Esophagus (tissue), 2 donors: ENCODE results near the gene C4orf36. TPM values are rescaled to one million over a fixed set of nuclear protein-coding genes. Genes with fewer than 3 reads are reported as not detected.
A peak's percentile ranks its signal among the peaks of the same experiment; 100 is the strongest.

Experiments used
- H3K27ac ChIP-seq, 2 donors: one replicate each; pipeline ENCODE4 v1.5.1; 2013; ENCODE audit warnings: low read depth in 2 of 2, mild to moderate bottlenecking in 2 of 2, inconsistent platforms in 1 of 2, low read length in 1 of 2, moderate library complexity in 1 of 2
- H3K27me3 ChIP-seq, 2 donors: one replicate each; pipeline ENCODE4 v1.6.1; 2013; ENCODE audit warnings: low read length in 2 of 2, control low read depth in 1 of 2, mild to moderate bottlenecking in 1 of 2; ENCODE audit not compliant: insufficient read depth in 2 of 2, control insufficient read depth in 1 of 2
- H3K36me3 ChIP-seq, 2 donors: one replicate each; pipeline ENCODE4 v1.6.1; 2013; ENCODE audit warnings: low read length in 1 of 2; ENCODE audit not compliant: control insufficient read depth in 2 of 2, insufficient read depth in 2 of 2
- H3K4me1 ChIP-seq, 2 donors: one replicate each; pipeline ENCODE4 v1.6.1; 2013; ENCODE audit warnings: low read length in 1 of 2; ENCODE audit not compliant: control insufficient read depth in 2 of 2, insufficient read depth in 2 of 2
- H3K4me3 ChIP-seq, 2 donors: one replicate each; pipeline ENCODE4 v1.5.1; 2013; ENCODE audit warnings: low read length in 2 of 2, mild to moderate bottlenecking in 2 of 2, low read depth in 1 of 2, moderate library complexity in 1 of 2
- H3K9me3 ChIP-seq, 2 donors: one replicate each; pipeline ENCODE4 v1.6.1; 2013; ENCODE audit warnings: mild to moderate bottlenecking in 2 of 2, low read depth in 1 of 2, low read length in 1 of 2, moderate library complexity in 1 of 2; ENCODE audit not compliant: control insufficient read depth in 2 of 2, insufficient read depth in 1 of 2
- WGBS, 2 donors: extraction: QIAGEN DNeasy Blood & Tissue Kit; methylation state at CpG; one replicate each; pipeline ENCODE4 v1.1.7; 2013; 5-methylcytosine and 5-hydroxymethylcytosine counted together
- polyA plus RNA-seq, 2 donors: library from polyadenylated mRNA; stranded (reverse); fragments of 200-250 nt; gene quantifications; one replicate each; pipeline ENCODE4 v1.2.3, GENCODE V29; 2013
- donor health status: healthy with polysubstance abuse.
- donor health status: Bipolar disorder and iron deficiency.

C4orf36 gene
- polyA plus RNA-seq, 2 donors, result 1.0 to 2.0 TPM

DNA sequence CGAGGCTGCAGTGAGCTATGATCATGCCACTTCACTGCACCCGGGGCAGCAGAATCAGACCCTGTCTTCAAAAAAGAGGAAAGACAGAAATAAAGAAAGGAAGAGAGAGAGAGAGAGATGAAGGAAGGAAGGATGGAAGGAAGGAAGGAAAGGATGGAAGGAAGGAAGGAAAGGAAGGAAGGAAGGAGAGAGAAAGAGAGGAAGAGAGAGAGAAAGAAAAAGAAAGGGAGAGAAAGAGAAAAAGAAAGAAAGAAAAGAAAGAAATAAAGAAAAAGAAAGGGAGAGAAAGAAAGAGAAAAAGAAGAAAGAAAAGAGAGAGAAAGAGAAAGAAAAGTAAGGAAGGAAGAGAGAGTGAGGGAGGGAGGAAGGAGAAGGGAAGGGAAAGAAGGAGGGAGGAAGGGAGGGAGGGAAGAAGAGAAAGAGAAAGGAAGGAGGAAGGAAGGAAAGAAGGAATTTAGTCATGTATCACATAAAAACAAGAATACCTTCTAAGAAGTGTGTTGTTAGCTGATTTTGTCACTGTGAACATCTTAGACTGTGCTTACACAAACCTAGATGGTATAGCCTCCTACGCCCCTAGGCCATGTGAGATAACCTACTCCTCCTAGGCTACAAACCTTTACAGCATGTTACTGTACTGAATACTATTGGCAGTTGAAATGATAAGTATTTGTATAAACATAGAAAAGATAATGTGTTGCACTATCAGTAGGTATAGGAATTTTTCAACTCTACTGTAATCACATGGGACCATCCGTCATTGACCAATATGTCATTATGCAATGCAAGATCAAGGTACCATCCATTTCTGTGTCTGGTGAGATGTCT, 25.2 kb upstream of the C4orf36 start:
- no peak overlapping the region for H3K4me3 ChIP-seq
- no peaks in the 10 kb centered on the region for H3K36me3 ChIP-seq
- H3K27me3 ChIP-seq, result no peaks in the 10 kb centered on the region
- no peaks in the 10 kb centered on the region for H3K9me3 ChIP-seq
- WGBS, 2 donors, result 98% methylated on average over 4 of the region's 4 CpGs
- no peak overlapping the region for H3K27ac ChIP-seq
- H3K4me1 ChIP-seq, result no peaks in the 10 kb centered on the region

DNA sequence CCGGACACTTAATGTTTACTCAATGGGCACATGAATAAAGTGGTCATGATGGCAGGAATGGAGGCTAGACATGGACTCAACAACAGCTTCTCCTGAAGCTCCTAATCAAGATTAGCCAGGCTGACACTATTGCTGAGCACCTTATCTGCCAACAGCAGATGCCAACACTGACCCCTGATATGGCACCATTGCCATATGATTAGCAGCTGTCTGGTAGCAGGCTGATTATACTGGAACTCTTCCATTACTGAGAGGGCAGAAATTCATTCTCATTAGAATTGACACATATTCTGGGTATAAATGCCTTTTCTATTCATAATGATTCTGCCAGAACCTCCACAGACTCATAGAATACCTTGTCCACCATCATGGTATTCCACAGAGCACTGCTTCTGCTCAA, 24.2 kb upstream of the C4orf36 start:
- H3K27ac ChIP-seq, result no peak overlapping the region
- H3K9me3 ChIP-seq, result no peaks in the 10 kb centered on the region
- H3K27me3 ChIP-seq, result no peaks in the 10 kb centered on the region
- no peaks in the 10 kb centered on the region for H3K36me3 ChIP-seq
- WGBS, 2 donors, result 0 to 100% methylated on average over 1 of the region's 1 CpG
- no peaks in the 10 kb centered on the region for H3K4me1 ChIP-seq
- no peak overlapping the region for H3K4me3 ChIP-seq

DNA sequence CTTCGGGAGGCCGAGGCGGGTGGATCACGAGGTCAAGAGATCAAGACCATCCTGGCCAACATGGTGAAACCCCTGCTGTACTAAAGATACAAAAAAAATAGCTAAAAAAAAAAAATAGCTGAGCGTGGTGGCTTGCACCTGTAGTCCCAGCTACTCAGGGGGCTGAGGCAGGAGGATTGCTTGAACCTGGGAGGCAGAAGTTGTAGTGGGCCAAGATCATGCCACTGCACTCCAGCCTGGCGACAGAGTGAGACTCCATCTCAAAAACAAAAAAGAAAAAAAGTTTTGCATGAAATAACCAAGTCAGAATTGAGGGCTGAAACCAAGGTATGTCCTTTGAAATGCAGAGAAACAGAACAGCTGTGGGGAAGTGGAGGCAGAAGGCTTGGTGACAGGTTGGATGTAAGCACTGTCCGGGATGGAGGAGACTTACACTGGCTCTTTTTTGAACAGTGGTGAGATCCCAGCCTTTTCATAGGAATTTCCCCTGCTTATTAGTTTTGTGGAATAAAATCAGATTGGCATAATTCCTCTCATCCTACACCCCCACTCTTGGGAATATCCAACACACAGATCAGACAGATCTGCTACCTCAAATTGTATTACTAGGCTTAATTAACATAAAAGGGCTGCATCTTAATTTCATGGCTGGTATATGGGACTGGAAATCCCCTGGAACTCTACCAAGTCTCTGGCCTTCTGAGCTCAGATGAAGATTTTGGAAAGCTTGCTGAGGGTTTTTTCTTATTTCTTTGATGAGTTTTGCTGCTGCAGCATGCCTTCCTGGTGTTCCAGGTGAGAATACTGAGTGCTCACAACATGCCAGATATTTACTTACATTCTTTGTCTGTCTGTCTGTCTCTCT, 18.8 kb upstream of the C4orf36 start:
- Histone ChIP-seq H3K4me3 (no peak overlapping the region), H3K27me3 (no peaks in the 10 kb centered on the region), H3K4me1 (no peaks in the 10 kb centered on the region), H3K36me3 (no peaks in the 10 kb centered on the region), H3K27ac (no peak overlapping the region), H3K9me3 (no peaks in the 10 kb centered on the region)
- 80 to 86% methylated on average over 7 of the region's 7 CpGs for WGBS, 2 donors

DNA sequence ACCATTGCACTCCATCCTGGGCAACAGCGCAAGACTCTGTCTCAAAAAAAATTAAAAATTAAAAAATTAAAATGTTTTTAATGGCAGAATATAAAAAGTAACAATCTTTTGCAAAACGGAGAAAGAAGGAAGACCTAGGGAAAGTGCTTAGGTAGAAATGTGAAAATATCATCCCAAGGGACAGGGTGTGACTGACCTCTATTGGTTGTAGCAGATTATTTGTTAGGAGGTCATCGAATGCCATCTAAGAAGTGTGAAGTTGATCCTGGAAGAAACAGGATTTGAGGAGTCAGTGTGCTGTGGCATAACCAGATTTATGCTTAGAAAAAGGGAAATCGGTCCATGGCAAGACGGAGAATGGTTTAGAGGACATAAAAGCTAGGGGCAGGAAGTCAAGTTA, 18.1 kb upstream of the C4orf36 start:
- H3K27ac ChIP-seq, result no peak overlapping the region
- no peak overlapping the region for H3K4me3 ChIP-seq
- 83 to 87% methylated on average over 5 of the region's 5 CpGs for WGBS, 2 donors

DNA sequence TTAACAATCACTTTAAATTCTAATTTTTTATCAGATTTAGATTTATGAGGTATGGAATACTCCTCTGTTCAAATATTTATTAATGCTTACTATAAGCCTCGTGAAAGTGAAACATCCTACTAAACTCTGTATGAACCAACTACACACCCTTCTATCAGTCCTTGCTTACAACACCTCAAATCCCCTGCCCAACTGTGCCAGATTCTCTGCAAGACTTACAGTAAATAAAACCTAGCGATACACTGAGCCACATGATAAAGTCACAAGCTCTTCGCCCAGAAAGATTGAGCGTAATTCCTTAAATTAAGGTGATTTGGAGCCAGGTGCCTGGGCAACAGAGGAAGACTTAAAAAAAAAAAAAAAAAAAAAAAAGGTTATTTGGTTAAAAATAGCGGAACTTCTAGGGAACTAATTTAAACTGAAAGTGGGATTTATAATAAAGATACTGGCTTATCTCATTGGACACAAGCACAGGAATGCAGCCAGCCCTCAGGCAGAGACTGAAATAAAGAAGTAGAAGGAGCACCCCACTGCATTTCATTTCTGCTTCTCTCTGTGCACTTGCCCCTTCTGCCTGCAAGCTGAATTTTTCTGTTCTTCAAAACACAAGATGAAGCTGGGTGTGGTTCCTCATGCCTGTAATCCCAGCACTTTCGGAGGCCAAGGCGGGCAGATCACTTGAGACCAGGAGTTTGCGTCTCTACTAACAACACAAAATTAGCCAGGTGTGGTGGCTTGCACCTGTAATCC, 17.5 kb upstream of the C4orf36 start:
- Histone ChIP-seq H3K4me1 (no peaks in the 10 kb centered on the region), H3K4me3 (no peak overlapping the region), H3K36me3 (no peaks in the 10 kb centered on the region), H3K27me3 (no peaks in the 10 kb centered on the region), H3K27ac (no peak overlapping the region), H3K9me3 (no peaks in the 10 kb centered on the region)
- WGBS, 2 donors, result 55 to 58% methylated on average over 8 of the region's 8 CpGs

More for the DNA sequence above, 18.1 kb upstream of the C4orf36 start:
- Histone ChIP-seq H3K36me3 (no peaks in the 10 kb centered on the region), H3K27me3 (no peaks in the 10 kb centered on the region), H3K4me1 (no peaks in the 10 kb centered on the region), H3K9me3 (no peaks in the 10 kb centered on the region)

DNA sequence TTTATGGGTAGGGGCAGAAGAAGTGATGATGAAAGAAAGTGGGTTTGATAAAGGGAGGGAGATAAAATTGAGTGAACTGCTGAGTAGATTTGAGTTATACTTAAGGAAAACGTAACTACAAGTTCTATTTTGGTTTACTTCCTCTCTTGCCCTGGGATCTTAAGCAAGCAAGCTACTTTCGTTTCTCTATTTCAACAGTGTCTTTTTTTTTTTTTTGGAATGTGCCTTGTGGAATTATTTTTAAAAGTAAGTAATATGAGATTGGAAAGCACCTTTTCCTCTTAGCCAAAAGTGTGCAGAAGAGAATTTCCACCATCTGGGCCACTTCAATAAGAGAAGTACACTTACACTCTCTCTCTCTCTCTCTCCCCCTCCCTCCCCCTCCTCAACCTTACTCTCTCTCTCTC, 16.0 kb upstream of the C4orf36 start:
- H3K4me3 ChIP-seq, result no peak overlapping the region
- no peaks in the 10 kb centered on the region for H3K9me3 ChIP-seq
- no peaks in the 10 kb centered on the region for H3K4me1 ChIP-seq
- 5 to 13% methylated on average over 2 of the region's 2 CpGs for WGBS, 2 donors
- no peaks in the 10 kb centered on the region for H3K27me3 ChIP-seq
- H3K36me3 ChIP-seq, result no peaks in the 10 kb centered on the region
- H3K27ac ChIP-seq, result peak overlapping the region in 1 of 2 donors; percentile 52

DNA sequence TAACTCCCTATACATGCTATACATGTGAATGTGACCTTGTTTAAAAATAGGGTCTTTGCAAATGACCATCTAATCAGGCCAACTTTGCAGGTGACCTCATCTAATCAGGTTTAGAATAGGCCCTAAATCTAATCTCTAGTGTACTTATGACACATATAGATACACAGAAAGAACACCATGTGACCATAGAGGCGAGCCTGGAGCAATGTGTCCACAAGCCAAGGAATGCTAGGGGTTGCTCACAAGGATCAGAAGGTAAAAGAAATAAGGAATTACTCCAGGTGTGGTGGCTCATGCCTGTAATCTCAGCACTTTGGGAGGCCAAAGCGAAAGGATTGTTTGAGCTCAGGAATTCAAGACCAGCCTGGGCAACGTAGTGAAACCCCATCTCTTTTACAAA, 9.6 kb upstream of the C4orf36 start:
- Histone ChIP-seq H3K27ac (no peak overlapping the region), H3K9me3 (no peaks in the 10 kb centered on the region), H3K4me3 (no peak overlapping the region), H3K27me3 (no peaks in the 10 kb centered on the region), H3K36me3 (no peaks in the 10 kb centered on the region), H3K4me1 (no peaks in the 10 kb centered on the region)
- 92 to 94% methylated on average over 3 of the region's 3 CpGs for WGBS, 2 donors

DNA sequence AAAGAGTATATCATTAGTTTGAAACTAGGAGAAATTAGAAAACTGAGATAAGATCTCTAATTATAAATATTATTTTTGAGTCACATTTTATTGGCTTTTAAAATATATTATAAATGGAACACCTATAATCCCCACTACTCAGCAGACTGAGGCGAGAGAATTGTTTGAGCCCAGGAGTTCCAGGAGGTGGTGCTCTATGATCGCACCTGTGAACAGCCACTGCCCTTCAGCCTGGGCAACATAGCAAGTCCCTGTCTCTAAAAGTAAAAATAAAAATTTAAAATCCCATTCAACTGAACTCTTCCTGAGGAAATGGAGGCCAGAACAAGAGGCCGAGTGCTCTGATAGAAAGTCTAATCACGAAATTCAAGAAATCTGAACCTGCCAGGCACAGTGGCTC, 6.3 kb upstream of the C4orf36 start:
- WGBS, 2 donors, result 84 to 90% methylated on average over 4 of the region's 4 CpGs
- Histone ChIP-seq H3K4me3 (no peak overlapping the region), H3K36me3 (no peaks in the 10 kb centered on the region), H3K9me3 (no peaks in the 10 kb centered on the region), H3K27ac (no peak overlapping the region), H3K27me3 (no peaks in the 10 kb centered on the region), H3K4me1 (no peaks in the 10 kb centered on the region)

DNA sequence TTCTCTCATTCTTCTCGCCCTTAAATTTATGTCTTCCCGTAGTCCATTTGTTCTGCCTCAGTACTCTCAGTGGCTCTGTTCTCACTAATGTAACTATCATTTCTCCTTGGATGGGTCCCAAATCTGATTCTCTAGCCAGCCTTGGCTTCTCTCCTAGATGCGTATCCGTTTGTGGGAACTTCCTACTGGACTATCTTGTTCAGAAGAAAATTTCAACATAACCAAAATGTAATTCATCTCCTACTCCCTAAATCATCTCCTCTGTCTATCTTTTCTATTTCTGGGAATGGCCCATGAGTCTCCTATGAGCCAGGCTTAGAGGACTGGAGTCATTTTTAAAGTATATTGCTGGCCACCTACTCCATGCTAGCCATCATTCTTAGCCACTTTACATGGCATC, 4.4 kb upstream of the C4orf36 start:
- no peaks in the 10 kb centered on the region for H3K36me3 ChIP-seq
- no peaks in the 10 kb centered on the region for H3K9me3 ChIP-seq
- WGBS, 2 donors, result 59 to 64% methylated on average over 4 of the region's 4 CpGs
- no peak overlapping the region for H3K27ac ChIP-seq
- H3K4me3 ChIP-seq, result no peak overlapping the region
- no peaks in the 10 kb centered on the region for H3K4me1 ChIP-seq
- H3K27me3 ChIP-seq, result no peaks in the 10 kb centered on the region
